ENCODE data around the gene ATG7. TPM values are rescaled to one million over a fixed set of nuclear protein-coding genes. Genes with fewer than 3 reads are reported as not detected.
A peak's percentile ranks its signal among the peaks of the same experiment; 100 is the strongest.

ATG7 gene
- total RNA-seq, 5 donors from 2014 or later (not counting 1 experiment from before 2014, with no cell fraction given) = 29.0 to 39.3 (median 37.4) TPM

GRCh38 chr3:11603628-11604027 lies 331.4 kb downstream of the ATG7 start:
- Histone ChIP-seq H3K27me3 (replicated peaks in 1 of 2; ENCODE audit: control insufficient read depth in 2 of 2, extremely low read depth in 1 of 2, insufficient read depth in 2 of 2, low read length in 1 of 2) (no peaks in the 10 kb centered on the region), H3K9me3 (no peaks in the 10 kb centered on the region), H3K27ac (ENCODE audit: low read length) (no peak overlapping the region), H3K4me3 (ENCODE audit: control insufficient read depth in 1 of 2, extremely low read depth in 1 of 2, low read length in 1 of 2) (no peak overlapping the region), H3K4me1 (ENCODE audit: control insufficient read depth in 1 of 2, extremely low read depth in 1 of 2, insufficient read depth in 2 of 2, low read length in 2 of 2) (peaks cover 0 to 5% of the 10 kb centered on the region in 2 experiments), H3K36me3 (ENCODE audit: control insufficient read depth in 2 of 2, extremely low read depth in 1 of 2, insufficient read depth in 1 of 2, low read length in 1 of 2) (peaks cover 11 to 26% of the 10 kb centered on the region in 2 donors)
- no peak for DNase-seq
- ChIA-PET POLR2A (interaction anchor here in 1 of 2 donors (0.6 kb wide), 1 partner anchor 20 kb away, joined by 4 read pairs; no protein-coding TSS in a partner anchor), CTCF (no interaction called here)
- Mint-ChIP-seq H3K9me3 (no peaks in the 10 kb centered on the region), H3K27me3 (no peaks in the 10 kb centered on the region), H3K4me3 (no peak overlapping the region), H3K4me1 (peaks cover 38 to 56% (median 39%) of the 10 kb centered on the region in 3 donors), H3K36me3 (peaks cover 36% of the 10 kb centered on the region), H3K27ac (no peak overlapping the region)
- no peak for ATAC-seq (replicated peaks in 1 of 4)
- WGBS (ENCODE audit: insufficient coverage) = 100% methylated on average over 3 of the region's 9 CpGs

DNA sequence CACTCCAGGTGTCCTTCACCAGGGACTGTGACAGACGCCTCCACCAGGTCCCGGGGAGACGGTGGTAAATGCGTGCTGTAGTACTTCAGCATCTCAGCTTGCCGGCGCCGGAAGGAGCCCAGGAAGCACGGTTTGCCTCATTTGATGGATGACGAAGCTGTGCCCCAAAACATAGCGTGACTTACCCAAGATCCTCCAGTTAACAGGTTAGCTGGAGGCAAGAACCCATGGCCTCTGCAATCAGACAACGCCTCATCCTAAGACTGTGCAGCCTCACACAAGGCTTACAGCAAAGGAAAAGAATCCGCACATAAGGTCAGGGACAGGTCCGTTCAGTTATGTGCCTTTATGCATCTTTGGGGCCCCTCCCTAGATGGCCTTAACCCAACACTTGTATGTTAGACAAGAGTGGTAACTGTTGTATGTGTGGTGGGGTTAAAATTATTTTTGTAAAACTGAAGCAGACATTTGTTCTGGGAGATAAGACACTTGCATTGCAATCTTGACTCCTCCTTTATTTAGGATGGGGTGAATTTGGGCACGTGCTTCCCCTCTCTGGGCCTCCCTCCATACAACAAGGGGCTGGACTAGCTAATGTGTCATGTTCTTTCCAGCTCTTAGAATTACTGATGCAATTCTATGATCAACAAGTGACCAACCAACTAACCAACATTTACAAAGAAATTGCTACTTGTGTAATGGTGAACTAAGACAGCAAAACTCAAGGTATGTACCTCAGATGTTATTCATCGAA lies 332.1 kb downstream of the ATG7 start:
- Mint-ChIP-seq H3K27ac (no peak overlapping the region), H3K36me3 (peaks cover 32% of the 10 kb centered on the region), H3K27me3 (no peaks in the 10 kb centered on the region), H3K9me3 (no peaks in the 10 kb centered on the region), H3K4me1 (peaks cover 41 to 57% (median 41%) of the 10 kb centered on the region in 3 donors), H3K4me3 (no peak overlapping the region)
- peaks cover 11 to 26% of the 10 kb centered on the region in 2 donors for H3K36me3 ChIP-seq (ENCODE audit: control insufficient read depth in 2 of 2, extremely low read depth in 1 of 2, insufficient read depth in 1 of 2, low read length in 1 of 2)
- H3K27me3 ChIP-seq (replicated peaks in 1 of 2; ENCODE audit: control insufficient read depth in 2 of 2, extremely low read depth in 1 of 2, insufficient read depth in 2 of 2, low read length in 1 of 2) = no peaks in the 10 kb centered on the region
- ATAC-seq (replicated peaks in 1 of 4) (no peak), DNase-seq (no peak)
- H3K9me3 ChIP-seq = no peaks in the 10 kb centered on the region
- ChIA-PET CTCF (no interaction called here), POLR2A (no interaction called here)
- no peak overlapping the region for H3K4me3 ChIP-seq (ENCODE audit: control insufficient read depth in 1 of 2, extremely low read depth in 1 of 2, low read length in 1 of 2)
- no peak overlapping the region for H3K27ac ChIP-seq (ENCODE audit: low read length)
- 89% methylated on average over 12 of the region's 15 CpGs for WGBS (ENCODE audit: insufficient coverage)
- peaks cover 0 to 5% of the 10 kb centered on the region in 2 experiments for H3K4me1 ChIP-seq (ENCODE audit: control insufficient read depth in 1 of 2, extremely low read depth in 1 of 2, insufficient read depth in 2 of 2, low read length in 2 of 2)

- WGBS (ENCODE audit: insufficient coverage) = 94% methylated on average over 1 of the region's 1 CpG
- H3K27me3 Mint-ChIP-seq = no peaks in the 10 kb centered on the region
- Histone ChIP-seq H3K9me3 (no peaks in the 10 kb centered on the region), H3K4me3 (ENCODE audit: control insufficient read depth in 1 of 2, extremely low read depth in 1 of 2, low read length in 1 of 2) (no peak overlapping the region), H3K4me1 (ENCODE audit: control insufficient read depth in 1 of 2, extremely low read depth in 1 of 2, insufficient read depth in 2 of 2, low read length in 2 of 2) (peaks cover 3 to 5% of the 10 kb centered on the region in 2 experiments), H3K27me3 (replicated peaks in 1 of 2; ENCODE audit: control insufficient read depth in 2 of 2, extremely low read depth in 1 of 2, insufficient read depth in 2 of 2, low read length in 1 of 2) (no peaks in the 10 kb centered on the region), H3K27ac (ENCODE audit: low read length) (no peak overlapping the region), H3K36me3 (ENCODE audit: control insufficient read depth in 2 of 2, extremely low read depth in 1 of 2, insufficient read depth in 1 of 2, low read length in 1 of 2) (peaks cover 10 to 17% of the 10 kb centered on the region in 2 donors)
- no peak overlapping the region for H3K4me3 Mint-ChIP-seq
- CTCF ChIA-PET = interaction anchor here in 1 of 2 donors (1.9 kb wide), 1 partner anchor 46 kb away, joined by 7 read pairs; no protein-coding TSS in a partner anchor
- H3K27ac Mint-ChIP-seq = peak overlapping the region in 1 of 2 donors; percentile 41
- H3K4me1 Mint-ChIP-seq = peaks cover 52 to 67% (median 52%) of the 10 kb centered on the region in 3 donors
- H3K9me3 Mint-ChIP-seq = no peaks in the 10 kb centered on the region
- POLR2A ChIA-PET = no interaction called here
- H3K36me3 Mint-ChIP-seq = peaks cover 25% of the 10 kb centered on the region
- DNase-seq (no peak), ATAC-seq (replicated peaks in 1 of 4) (no peak)
Observed at GRCh38 chr3:11605398-11605797, 333.2 kb downstream of the ATG7 start.

DNA sequence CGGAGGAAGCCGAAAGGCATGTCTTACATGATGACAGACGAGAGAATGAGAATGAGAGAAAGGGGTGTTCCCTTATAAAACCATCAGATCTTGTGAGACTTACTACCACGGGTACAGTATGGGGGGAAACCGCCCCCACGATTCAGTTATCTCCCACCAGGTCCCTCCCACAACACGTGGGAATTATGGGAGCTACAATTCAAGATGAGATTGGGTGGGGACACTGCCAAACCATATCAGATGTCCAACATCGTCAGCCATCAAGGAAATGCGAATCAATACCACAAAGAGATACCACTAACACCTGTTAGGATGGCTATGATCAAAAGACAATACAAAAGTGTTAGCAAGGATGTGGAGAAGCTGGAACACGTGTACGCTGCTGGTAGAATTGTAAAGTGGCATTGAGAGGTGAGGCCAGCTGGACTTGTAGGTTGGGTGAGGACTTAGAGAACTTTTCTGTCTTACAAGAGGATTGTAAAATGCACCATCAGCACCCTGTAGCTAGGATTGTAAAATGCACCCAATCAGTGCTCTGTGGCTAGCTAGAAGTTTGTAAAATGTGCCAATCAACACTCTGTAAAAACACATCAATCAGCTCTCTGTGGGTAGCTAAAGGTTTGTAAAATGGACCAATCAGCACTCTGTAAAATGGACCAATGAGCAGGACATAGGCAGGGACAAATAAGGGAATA lies 334.0 kb downstream of the ATG7 start:
- DNase-seq = no peak
- Histone ChIP-seq H3K4me3 (ENCODE audit: control insufficient read depth in 1 of 2, extremely low read depth in 1 of 2, low read length in 1 of 2) (no peak overlapping the region), H3K27ac (ENCODE audit: low read length) (no peak overlapping the region), H3K36me3 (ENCODE audit: control insufficient read depth in 2 of 2, extremely low read depth in 1 of 2, insufficient read depth in 1 of 2, low read length in 1 of 2) (peaks cover 3 to 8% of the 10 kb centered on the region in 2 donors), H3K4me1 (ENCODE audit: control insufficient read depth in 1 of 2, extremely low read depth in 1 of 2, insufficient read depth in 2 of 2, low read length in 2 of 2) (peaks cover 4 to 5% of the 10 kb centered on the region in 2 experiments), H3K9me3 (no peaks in the 10 kb centered on the region), H3K27me3 (replicated peaks in 1 of 2; ENCODE audit: control insufficient read depth in 2 of 2, extremely low read depth in 1 of 2, insufficient read depth in 2 of 2, low read length in 1 of 2) (no peaks in the 10 kb centered on the region)
- ATAC-seq (replicated peaks in 1 of 4) = no peak
- ChIA-PET POLR2A (interaction anchor here in 1 of 2 donors (0.6 kb wide), 1 partner anchor 24 kb away, joined by 5 read pairs; no protein-coding TSS in a partner anchor), CTCF (interaction anchor here (0.5 to 1.9 kb wide), 4 partner anchors 21 to 270 kb away, joined by 3 to 10 read pairs (median 8); no protein-coding TSS in a partner anchor)
- H3K9me3 Mint-ChIP-seq = no peaks in the 10 kb centered on the region
- H3K27ac Mint-ChIP-seq = peak overlapping the region in 1 of 2 donors; percentile 34
- H3K27me3 Mint-ChIP-seq = no peaks in the 10 kb centered on the region
- H3K4me3 Mint-ChIP-seq = no peak overlapping the region
- no CpG with 5 or more reads among the region's 11 CpGs for WGBS (ENCODE audit: insufficient coverage)
- peaks cover 17% of the 10 kb centered on the region for H3K36me3 Mint-ChIP-seq
- H3K4me1 Mint-ChIP-seq = peaks cover 58 to 70% (median 61%) of the 10 kb centered on the region in 3 donors

GRCh38 chr3:11606865-11607440 lies 334.8 kb downstream of the ATG7 start:
- ATAC-seq (replicated peaks in 1 of 4) (no peak), DNase-seq (no peak)
- peaks cover 3% of the 10 kb centered on the region in 2 donors for H3K36me3 ChIP-seq (ENCODE audit: control insufficient read depth in 2 of 2, extremely low read depth in 1 of 2, insufficient read depth in 1 of 2, low read length in 1 of 2)
- H3K4me1 ChIP-seq (ENCODE audit: control insufficient read depth in 1 of 2, extremely low read depth in 1 of 2, insufficient read depth in 2 of 2, low read length in 2 of 2) = peaks cover 5 to 7% of the 10 kb centered on the region in 2 experiments
- Mint-ChIP-seq H3K36me3 (peaks cover 13% of the 10 kb centered on the region), H3K27me3 (no peaks in the 10 kb centered on the region), H3K4me1 (peaks cover 62 to 72% (median 64%) of the 10 kb centered on the region in 3 donors), H3K4me3 (no peak overlapping the region), H3K27ac (peak overlapping the region; percentile 37 to 48), H3K9me3 (no peaks in the 10 kb centered on the region)
- 98% methylated on average over 5 of the region's 6 CpGs for WGBS (ENCODE audit: insufficient coverage)
- no peak overlapping the region for H3K27ac ChIP-seq (ENCODE audit: low read length)
- ChIA-PET CTCF (interaction anchor here (0.5 to 1.9 kb wide), 4 partner anchors 20 to 271 kb away, joined by 3 to 10 read pairs (median 8); no protein-coding TSS in a partner anchor), POLR2A (interaction anchor here in 1 of 2 donors (0.6 kb wide), 1 partner anchor 23 kb away, joined by 5 read pairs; no protein-coding TSS in a partner anchor)
- H3K27me3 ChIP-seq (replicated peaks in 1 of 2; ENCODE audit: control insufficient read depth in 2 of 2, extremely low read depth in 1 of 2, insufficient read depth in 2 of 2, low read length in 1 of 2) = no peaks in the 10 kb centered on the region
- H3K4me3 ChIP-seq (ENCODE audit: control insufficient read depth in 1 of 2, extremely low read depth in 1 of 2, low read length in 1 of 2) = no peak overlapping the region
- no peaks in the 10 kb centered on the region for H3K9me3 ChIP-seq

Measured in T-cell (primary cell).